GM19351 (cell line): ENCODE data around the gene NHLRC1.

Experiments
- ATAC-seq: cut with Tn5 transposase; IDR thresholded peaks from one replicate; pipeline ENCODE4 v1.9.1; 2021; ENCODE audit warnings: mild to moderate bottlenecking, moderate library complexity; ENCODE audit not compliant: unreplicated experiment

NHLRC1 gene

DNA sequence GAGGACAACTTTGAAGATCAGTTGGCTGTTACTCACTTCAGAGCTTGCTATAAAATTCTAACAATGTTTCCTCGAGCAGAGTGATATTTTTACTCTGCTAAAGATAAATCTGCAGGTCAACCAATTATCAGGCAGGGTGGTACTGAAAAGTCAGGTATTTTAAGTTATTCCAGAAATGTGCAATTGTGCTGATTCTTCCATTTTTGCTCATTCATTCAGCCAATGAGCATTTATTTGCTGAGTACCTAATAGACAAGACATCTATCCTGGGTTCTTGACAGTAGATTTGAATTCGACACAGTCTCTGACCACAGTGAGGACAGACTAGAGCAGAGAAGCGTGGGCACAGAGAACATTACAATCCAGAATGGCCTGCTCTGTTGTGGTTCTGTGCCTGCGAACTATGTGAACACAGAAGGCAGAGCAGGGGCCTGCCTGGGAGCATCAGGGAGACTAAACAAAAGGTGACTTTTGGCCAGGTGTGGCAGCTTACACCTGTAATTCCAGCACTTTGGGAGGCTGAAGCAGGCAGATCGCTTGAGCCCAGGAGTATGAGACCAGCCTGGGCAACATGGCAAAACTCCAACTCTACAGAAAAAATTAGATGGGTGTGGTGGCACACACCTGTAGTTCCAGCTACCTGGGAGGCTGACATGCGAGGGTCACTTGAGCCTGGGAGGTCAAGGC lies 17.6 kb upstream of the NHLRC1 start:
- no peak for ATAC-seq

DNA sequence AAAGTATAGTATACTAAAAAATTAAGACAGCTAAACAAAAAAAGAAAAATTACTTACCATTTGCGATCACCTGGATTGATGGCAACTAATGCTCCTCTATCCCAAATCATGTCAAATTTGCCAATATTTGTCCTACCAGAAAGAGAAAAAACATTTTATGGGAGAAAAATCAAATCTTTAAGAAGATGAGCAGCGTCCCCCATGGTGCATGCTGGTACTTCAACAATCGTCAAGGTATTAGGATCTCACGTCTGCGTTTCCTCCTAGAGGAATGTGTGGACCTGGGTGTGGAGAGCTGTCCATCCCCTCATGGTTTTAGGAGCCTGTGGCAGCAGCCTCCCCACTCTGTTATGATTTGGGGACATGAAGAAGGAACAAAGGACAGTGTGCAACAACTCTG lies 16.4 kb upstream of the NHLRC1 start:
- ATAC-seq = no peak

DNA sequence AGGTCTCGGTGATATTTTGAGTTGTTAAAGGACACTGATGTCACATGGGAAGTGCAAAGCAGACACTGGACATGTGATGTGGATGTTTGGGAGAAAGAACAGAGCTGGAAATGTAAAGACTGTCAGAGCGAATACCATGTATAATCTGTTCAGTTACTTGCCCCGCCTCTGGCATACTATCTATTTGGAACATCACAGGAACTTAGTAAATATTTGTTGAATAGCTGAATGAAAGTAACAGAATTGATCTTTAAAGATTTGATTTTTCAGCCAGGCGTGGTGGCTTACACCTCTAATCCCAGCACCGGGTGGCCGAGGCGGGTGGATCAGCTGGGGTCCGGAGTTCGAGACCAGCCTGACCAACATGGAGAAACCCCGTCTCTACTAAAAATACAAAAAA lies 13.8 kb upstream of the NHLRC1 start:
- no peak for ATAC-seq

DNA sequence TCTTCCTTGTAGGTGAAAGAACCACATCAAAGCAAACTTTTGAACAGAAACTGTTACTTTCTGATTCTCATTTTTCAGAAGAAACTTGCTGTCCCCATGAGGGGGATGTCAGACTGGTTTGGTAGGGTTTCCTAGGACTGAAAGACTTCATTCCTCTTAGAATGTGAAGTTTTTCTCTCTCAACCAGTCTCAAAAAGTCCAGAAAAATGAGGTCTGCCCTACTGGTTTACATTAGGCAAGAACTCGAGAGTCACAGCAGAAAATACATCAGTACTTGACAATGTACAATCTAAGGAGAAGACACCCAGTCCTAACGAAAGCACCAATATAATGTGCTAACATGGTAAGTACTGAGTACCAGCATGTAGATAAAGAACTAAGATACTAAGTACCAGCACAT lies 12.7 kb upstream of the NHLRC1 start:
- no peak for ATAC-seq

DNA sequence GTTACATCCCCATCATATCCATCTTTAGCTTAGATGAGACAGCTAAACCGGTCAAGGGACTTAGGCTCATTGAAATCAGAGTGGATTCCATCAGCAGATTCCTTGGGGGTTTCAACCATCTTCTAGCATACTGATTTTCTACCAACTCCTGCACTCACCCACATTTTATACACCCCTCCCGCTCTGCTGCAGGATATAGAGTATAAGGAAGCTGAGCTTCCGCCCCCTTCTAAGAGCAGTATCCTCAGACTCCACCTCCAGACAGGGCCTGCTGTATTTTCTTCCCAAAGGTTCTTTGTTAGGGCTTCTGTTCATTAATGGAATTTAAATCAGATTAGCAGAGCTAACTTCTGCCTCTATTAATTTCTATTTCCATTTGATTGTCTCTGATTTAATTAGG lies 9.9 kb upstream of the NHLRC1 start:
- ATAC-seq = no peak

DNA sequence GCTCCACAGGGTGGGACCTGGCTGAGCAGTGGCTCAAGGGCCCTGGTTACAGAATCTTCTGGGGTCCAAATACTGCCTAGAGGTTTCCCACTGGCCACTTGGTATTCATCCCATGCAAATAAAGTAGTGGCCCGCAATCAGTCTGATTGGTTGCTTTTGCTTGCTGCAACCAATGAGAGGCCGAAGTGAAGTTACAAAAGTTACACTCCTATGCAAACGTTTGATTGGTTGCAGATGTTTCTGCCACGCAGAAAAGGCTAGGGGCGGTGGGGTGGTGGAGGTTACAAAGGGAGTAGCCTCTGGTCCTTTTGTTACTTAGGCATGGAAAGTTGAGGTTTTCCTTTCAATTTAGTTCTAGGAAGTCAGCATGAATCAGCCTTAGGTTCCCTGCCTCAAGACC lies 3.6 kb upstream of the NHLRC1 start:
- no peak for ATAC-seq

DNA sequence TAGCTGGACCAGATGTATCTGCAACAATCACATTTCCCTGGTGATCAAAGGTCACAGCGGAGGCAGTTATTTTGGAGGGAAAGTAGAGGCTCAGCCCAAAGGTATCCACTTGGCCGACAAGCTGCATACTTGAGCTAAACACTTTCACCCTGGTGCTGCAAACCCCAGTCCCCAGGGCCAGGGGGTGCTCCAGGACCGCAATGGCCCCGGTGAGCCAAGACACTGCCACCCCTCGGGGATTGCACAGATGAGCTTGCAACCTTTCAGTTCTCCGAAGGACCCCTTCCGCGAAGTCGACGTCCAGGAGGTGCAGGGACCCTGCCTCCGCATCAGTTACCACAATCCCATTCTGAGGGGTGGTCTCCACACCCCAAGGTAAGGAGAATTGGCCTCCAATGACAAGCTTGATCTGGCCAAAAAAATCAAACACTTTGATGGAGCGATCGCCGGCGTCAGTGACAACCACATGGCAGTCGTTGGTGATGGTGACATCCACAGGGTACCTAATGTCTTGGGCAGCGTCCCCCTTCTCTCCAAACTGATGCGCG lies 823 bp downstream of the NHLRC1 start:
- no peak for ATAC-seq

DNA sequence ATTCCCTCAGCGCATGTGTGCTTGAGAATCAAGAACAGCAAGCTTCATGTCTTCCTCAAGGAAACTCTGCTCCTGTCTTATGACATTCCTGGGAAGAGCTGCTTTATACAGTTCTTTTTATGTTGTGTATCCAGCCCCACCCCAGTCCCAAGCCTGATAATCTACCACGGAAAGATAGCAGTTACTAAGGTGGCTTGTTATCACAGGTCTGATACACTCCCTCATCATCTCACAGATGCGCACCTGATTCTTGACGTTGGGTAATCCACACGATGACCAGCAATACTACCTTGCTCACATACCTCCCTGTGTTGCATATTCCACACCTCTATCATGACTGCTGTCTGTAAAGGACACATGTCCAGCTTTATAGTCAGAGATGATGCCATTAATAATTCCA lies 3.2 kb downstream of the NHLRC1 start:
- no peak for ATAC-seq

DNA sequence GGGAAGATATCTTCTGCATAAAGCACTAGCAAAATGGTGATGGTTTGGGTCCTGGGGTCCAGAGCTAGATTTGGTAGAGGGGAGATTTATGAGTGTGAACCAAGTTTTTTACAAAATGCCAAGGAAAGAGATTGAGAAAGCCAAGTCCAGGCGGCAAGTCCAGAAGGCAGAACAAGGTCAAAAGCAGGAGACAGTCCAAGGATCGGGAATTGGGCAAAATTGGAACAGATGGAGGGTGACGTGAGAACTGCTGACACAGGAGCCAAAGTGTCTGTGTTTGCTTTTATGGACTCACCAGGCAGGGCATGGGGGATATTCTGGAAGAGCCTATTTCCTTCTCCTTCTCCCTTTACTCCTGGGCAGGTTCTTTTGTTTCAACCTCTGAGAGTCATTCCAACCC lies 4.1 kb downstream of the NHLRC1 start:
- ATAC-seq = no peak

DNA sequence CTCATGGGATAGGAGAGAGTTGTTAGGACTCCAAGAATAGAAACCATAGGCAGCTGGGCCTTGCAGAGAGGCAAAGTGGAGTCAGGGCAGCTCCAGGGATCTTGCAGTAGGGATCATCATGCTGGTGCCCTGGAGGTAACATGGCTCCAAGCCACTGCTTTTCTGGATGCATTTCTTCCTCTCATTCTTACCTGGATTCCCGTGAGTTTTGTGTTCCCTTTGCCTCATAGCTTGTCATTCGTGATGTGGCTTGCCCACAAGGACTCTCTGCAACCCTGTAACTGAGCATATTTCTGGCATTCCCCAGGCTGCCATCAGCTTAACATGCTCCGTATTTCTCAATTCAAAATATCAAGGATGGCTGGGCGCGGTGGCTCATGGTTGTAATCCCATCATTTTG lies 5.3 kb downstream of the NHLRC1 start:
- ATAC-seq = no peak

DNA sequence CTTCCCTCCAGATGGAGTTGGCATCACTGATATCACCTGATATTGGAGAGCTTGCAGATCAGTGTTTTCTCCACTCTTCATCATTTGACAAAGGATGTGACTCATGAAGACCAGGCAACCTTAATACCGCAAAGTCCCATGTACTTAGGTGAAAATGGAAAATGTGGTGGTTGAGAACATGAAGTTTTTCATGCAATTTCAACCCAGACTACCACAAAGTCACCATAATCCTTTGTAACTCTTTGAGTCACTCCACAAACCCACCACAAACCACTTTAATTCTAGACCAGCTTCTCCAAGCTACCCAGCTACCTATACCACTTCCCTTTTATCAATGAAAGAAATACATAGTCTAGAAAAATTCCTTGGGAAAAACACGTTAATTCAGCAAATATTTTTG lies 7.1 kb downstream of the NHLRC1 start:
- ATAC-seq = no peak

DNA sequence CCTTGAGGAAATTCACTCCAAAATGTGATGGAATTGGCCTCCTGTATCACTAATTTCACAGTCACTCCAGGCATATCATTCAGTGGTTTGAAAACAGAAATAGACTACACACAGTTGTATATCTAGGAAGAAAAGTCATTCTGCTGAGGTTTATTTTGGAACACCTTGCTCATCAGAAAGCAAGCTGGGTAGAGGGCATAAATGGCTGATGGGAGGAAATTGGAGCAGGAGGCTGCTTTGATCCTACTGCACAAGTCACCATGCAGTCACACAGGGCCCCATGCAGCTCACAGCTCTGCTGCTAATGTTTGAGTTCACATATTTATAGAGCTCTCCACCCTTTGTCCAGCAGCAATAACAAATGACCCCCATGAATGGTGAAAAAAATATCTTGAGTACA lies 12.3 kb downstream of the NHLRC1 start:
- no peak for ATAC-seq

DNA sequence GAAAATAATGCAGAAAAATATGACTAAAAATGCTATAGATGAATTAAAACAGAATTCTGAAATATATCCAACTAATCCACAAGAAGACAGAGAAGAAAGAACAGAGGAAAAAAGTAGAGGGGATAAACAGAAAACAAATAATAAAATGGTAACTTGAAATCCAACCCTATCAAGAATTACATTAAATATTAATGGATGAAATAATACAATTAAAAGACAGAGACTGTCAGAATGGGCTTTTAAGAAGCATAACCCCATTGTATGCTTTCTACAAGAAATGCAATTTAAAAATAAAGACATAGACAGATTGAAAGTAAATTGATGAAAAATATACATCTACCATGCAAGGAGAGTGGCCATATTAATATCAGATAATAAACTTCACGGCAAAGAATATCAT lies 15.4 kb downstream of the NHLRC1 start:
- ATAC-seq = no peak

DNA sequence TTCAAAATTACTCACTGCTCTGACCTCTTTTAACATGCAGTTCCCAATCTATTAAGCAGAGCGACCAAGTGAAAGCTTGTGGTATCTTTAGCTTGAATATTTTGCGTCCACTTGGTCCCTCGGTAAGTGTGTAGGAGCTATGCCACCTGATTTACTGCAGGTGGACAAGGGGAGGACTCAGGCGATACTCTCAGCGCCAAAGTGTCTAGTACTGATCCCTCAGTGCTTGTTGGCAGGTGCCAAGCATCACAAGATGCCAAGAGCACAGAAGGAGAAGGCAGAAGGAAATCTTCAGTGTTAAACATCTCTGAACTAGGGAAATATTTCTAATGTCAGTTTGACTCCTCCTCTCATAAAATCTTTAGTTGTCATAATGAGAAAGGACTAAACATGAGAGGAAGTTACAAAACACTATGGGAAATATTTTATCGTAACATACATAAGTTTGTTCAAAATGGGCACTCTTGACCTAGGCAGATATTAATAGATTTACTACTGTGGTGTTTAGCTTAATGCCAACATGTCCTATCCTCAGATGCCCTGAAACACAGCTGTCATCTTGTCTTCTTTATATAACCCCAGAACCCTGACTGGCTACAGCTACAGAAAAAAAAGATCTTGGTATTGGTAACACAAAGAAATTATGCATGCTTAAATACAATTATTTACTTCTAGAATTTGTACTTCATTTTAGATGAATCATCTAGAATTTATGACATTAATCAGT lies 19.5 kb downstream of the NHLRC1 start:
- ATAC-seq = no peak

DNA sequence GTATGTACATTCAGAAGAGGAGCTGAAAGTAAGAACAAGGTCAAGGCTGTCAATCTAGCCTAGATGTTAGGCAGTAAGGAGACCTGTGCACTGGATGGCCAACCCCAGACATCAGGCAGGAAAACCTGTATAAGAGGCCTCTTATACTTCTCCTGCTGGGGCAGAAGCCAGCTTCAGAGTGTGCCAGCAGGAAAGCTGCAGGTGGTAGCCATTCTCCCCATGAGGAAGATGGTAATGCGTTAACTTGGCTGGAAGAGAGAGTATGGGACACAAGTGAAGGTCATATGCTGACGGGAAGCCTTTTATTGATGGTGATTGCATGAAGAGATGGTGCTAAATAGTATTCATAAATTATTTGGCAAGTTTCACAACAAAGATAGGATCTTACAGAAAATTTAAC lies 20.6 kb downstream of the NHLRC1 start:
- ATAC-seq = no peak

DNA sequence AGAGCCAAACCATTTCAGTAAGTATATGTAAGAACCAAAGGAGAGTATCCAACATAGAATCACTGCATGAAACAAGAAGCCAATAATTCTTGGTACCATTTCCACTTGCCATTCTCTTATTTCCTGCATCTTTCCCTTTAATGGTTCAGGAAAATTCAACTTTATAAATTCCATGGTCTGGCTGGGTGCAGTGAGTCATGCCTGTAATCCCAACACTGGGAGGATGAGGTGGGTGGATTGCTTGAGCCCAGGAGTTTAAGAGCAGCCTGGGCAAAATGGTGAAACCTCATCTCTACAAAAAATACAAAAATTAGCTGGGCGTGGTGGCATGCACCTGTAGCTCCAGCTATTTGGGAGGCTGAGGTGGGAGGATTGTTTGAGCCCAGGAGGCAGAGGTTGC lies 21.2 kb downstream of the NHLRC1 start:
- no peak for ATAC-seq

DNA sequence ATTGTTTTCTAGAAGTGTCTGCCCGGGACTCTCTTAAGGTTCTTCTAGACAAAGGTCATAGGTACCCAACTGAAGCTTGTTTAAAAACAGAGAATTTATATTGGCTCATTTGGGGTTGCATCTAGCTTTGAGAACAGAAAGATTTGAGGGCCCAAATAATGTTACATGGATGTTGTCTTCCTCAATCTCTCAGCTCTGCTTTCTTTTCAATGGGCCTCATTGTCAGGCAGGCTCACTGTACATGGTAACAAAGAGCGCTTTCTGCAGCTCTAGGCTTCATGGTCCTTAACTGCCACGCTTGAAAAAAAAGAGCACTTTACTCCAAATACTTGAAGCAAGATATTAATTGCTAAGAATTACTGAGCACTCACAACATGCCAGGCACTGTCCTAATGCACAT lies 22.2 kb downstream of the NHLRC1 start:
- no peak for ATAC-seq

DNA sequence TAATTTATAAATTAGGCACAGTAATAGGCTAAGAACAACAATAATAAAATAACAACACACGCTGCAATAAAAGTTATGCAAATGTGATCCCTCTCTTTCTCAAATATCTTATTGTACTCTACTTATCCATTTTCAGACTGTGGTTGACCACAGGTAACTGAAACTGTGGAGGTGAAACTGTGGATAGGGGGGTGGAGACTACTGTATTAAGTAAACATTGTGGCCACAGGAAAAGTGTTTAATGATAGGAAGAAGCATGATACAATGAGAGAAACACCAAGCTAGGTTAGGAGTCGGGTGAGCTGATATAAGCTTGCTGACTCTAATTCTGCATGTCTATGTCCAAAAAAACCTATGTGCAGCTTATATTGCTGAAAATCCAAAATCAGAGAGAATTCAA lies 23.0 kb downstream of the NHLRC1 start:
- no peak for ATAC-seq

DNA sequence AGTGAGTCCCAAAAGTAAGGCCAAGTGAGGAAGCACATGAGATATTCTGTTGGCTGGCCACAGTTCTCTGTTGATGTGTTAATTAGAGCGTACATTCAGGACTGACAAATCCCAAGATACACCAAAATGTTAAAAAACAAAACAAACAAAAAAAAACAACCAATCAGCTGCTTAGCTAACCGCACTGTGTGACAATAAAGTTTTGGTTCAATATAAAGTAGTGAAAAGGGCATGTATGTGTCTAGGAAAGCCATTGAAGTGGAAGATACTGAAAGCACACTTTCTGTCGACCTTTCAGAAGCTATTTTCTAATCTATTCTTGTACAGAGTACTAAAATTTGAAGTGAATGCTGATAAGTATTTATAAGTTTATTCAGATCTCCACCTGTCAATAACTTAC lies 26.1 kb downstream of the NHLRC1 start:
- no peak for ATAC-seq

DNA sequence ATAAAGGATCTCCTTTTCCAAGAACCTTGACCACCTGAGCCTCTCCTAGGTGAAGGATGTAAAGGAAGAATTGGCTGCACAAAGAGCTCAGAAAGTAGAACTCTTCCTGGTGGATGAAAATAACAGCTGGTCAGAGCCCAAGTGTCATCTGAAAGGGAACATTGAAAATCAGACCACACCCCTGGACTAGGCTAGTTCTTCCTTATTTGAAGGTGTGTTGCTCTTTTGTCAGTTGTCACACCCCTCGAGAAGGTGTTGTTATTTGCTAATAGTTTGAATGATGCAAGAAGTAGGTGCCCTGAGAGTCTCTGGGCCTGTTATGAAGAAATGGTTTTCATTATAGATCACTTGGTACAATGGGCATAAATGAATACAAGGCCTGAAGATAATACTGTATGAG lies 31.1 kb downstream of the NHLRC1 start:
- ATAC-seq = no peak

DNA sequence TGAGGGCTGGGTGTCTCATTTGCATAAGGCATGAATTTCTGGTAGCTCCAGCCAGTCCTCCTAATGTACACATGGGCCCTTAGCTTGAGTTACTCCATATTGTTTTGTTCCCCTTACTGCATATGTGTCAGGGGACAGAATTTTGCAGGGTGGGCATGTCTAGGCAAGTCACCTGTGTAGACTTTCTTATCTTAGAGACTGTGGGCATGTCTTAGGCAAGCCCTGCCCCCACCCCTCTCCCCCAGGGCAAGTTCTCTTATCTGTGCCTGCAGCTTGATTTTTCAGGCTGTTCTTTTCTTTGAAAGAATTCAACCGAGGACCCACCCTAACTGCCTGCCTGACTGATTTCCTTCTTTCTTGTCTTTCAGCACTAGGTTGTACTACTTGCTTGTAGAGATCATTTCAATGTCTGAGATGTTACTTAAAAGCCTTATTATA lies 32.1 kb downstream of the NHLRC1 start:
- ATAC-seq = no peak
